ENCODE data around the gene TMEM178B. TPM values are rescaled to one million over a fixed set of nuclear protein-coding genes. Genes with fewer than 3 reads are reported as not detected.

The TMEM178B gene
- total and polyA plus RNA-seq, 12 donors: 0.24 to 4.9 (median 2.1) TPM

DNA sequence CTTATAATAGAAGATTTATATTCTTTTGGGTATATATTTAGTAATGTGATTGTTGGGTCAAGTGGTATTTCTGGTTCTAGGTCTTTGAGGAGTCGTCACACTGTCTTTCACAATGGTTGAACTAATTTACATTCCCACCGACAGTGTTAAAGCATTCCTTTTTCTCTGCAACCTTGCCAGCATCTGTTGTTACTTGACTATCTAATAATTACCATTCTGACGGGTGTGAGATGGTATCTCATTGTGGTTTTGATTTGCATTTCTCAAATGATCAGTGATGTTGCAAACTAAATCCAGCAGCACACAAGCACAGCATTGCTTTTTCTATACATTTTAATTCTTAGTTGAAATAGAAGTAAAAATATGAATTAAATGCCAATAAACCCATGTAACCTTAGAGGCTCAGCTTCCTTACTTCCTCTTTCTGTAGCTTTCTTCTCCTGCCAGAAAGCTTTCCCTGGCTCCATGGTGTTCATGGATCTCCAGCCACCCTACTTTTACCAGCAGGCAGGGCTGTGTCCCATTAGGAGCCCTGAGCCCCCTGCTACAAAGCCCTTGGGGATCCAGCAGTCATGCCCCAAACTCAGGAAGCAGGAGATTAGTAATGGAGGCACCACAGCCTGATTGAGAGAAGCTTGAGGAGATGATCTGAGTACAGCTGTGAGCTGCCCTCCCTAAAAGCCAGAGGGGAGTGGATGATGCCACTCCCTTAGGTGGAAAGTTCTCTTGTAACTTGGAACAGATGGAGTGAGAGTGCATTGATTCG lies 158.6 kb downstream of the TMEM178B start:
- WGBS, 4 donors: 58 to 77% (median 71%) methylated on average over 4 of the region's 4 CpGs
- no peaks in the 10 kb centered on the region for H3K4me1 ChIP-seq (replicated peaks in 1 of 2)
- no peak overlapping the region for H3K27ac ChIP-seq
- intact Hi-C loops (cut with DNase I): no loop called here
- DNase-seq: no peak
- H3K9me3 ChIP-seq (replicated peaks in 1 of 3): no peaks in the 10 kb centered on the region
- H3K36me3 ChIP-seq (replicated peaks in 1 of 2): no peaks in the 10 kb centered on the region
- H3K4me3 ChIP-seq: no peak overlapping the region
- no peak for TF ChIP-seq POLR2A (IDR thresholded peaks at IDR 0.05)
- TF ChIP-seq, protein P1, sequence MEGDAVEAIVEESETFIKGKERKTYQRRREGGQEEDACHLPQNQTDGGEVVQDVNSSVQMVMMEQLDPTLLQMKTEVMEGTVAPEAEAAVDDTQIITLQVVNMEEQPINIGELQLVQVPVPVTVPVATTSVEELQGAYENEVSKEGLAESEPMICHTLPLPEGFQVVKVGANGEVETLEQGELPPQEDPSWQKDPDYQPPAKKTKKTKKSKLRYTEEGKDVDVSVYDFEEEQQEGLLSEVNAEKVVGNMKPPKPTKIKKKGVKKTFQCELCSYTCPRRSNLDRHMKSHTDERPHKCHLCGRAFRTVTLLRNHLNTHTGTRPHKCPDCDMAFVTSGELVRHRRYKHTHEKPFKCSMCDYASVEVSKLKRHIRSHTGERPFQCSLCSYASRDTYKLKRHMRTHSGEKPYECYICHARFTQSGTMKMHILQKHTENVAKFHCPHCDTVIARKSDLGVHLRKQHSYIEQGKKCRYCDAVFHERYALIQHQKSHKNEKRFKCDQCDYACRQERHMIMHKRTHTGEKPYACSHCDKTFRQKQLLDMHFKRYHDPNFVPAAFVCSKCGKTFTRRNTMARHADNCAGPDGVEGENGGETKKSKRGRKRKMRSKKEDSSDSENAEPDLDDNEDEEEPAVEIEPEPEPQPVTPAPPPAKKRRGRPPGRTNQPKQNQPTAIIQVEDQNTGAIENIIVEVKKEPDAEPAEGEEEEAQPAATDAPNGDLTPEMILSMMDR (IDR thresholded peaks at IDR 0.05): no peak
- no peaks in the 10 kb centered on the region for H3K27me3 ChIP-seq

DNA sequence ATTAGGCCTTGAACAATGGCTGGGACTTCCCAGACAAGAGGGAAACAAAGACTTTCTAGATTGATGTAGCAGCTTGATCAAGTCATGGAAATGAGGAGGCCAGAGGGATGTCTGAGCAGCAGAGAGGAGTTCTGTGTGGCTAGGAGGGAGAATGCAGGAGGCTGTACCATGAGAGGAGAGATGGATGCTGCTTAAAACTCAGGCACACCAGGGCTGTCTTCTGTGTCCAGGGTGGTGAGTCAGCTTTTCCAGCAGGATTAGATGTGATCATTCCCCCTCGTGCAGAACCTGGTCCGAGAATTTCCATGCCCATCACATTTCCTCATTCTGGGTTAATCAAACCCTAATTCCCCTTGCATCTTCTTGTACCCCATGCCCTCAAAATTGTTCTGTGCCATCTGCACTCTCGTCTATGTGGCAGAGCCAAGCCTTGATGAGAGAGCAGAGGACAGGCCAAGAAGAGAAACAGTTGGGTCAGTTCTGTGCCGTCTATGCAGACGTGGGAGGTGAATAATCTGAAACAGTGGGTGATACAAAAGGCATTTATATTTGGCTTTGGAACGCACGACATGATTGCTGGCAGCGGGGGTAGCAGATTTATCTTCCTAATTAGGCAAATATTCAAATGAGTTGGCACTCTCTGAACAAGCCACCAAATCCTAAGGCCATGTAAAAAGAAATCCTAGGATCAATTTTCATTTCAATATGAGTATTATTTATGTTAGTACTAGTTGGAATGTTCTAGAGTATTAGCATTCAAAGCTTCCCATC lies 160.7 kb downstream of the TMEM178B start:
- intact Hi-C loops (cut with DNase I): no loop called here
- no peaks in the 10 kb centered on the region for H3K27me3 ChIP-seq
- H3K36me3 ChIP-seq (replicated peaks in 1 of 2): no peaks in the 10 kb centered on the region
- TF ChIP-seq POLR2A (IDR thresholded peaks at IDR 0.05): no peak
- TF ChIP-seq, protein P1 (IDR thresholded peaks at IDR 0.05): no peak
- DNase-seq: no peak
- no peak overlapping the region for H3K4me3 ChIP-seq
- 74 to 85% (median 81%) methylated on average over 8 of the region's 8 CpGs for WGBS, 4 donors
- H3K9me3 ChIP-seq (replicated peaks in 1 of 3): no peaks in the 10 kb centered on the region
- no peaks in the 10 kb centered on the region for H3K4me1 ChIP-seq (replicated peaks in 1 of 2)
- H3K27ac ChIP-seq: no peak overlapping the region

- 68 to 88% (median 83%) methylated on average over 4 of the region's 4 CpGs for WGBS, 4 donors
- no peak overlapping the region for H3K27ac ChIP-seq
- intact Hi-C loops (cut with DNase I): no loop called here
- TF ChIP-seq, protein P1 (IDR thresholded peaks at IDR 0.05): no peak
- no peaks in the 10 kb centered on the region for H3K4me1 ChIP-seq (replicated peaks in 1 of 2)
- no peaks in the 10 kb centered on the region for H3K27me3 ChIP-seq
- no peaks in the 10 kb centered on the region for H3K9me3 ChIP-seq (replicated peaks in 1 of 3)
- no peak for DNase-seq
- H3K4me3 ChIP-seq: no peak overlapping the region
- H3K36me3 ChIP-seq (replicated peaks in 1 of 2): no peaks in the 10 kb centered on the region
Measured at GRCh38 chr7:141235656-141236055, 161.8 kb downstream of the TMEM178B start.

DNA sequence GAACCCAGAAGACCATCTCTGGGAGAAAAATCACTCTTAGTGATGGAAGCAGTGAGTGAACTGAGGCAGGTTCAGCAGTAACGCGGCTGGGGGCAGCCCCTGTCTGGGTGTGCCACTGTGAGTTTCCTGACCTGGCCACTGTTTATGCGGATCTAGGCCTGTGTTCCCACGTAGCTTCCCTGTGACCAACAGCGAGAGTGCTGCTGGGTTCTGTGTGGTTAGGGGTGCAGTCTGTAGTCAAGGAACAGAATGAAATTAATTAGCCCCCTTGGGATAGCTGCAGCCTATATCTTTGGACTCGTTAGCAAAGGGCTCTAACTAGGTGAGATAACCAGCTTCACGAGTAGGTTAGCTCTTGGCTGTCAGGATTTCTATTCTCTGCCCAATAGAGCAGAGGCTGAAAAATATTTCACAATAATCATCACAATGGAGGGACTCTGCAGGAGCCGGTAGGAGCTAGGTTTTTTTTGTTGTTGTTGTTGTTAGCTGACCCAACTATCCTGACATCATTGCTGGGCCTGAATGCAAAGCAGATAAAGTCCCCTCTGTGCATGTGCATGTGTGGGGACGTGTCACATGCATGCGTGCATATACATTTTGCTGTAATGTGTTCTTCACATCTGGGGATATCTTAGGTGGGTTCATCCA lies 164.9 kb downstream of the TMEM178B start:
- WGBS, 4 donors: 44 to 64% (median 54%) methylated on average over 9 to 10 of the region's 10 CpGs

More for the DNA sequence above, 164.9 kb downstream of the TMEM178B start:
- Histone ChIP-seq H3K27ac (no peak overlapping the region), H3K36me3 (replicated peaks in 1 of 2) (no peaks in the 10 kb centered on the region), H3K4me3 (no peak overlapping the region), H3K9me3 (replicated peaks in 1 of 3) (no peaks in the 10 kb centered on the region), H3K27me3 (no peaks in the 10 kb centered on the region), H3K4me1 (replicated peaks in 1 of 2) (no peaks in the 10 kb centered on the region)
- no peak for DNase-seq
- intact Hi-C loops (cut with DNase I): no loop called here
- TF ChIP-seq POLR2A (IDR thresholded peaks at IDR 0.05): no peak
- TF ChIP-seq, protein P1 (IDR thresholded peaks at IDR 0.05): no peak
